Keratinocyte (primary cell): ENCODE data around the gene ZNF487.

Experiments used
- EZH2 ChIP-seq: IDR thresholded peaks from one replicate; pipeline ENCODE4 v1.6.1; 2012; ENCODE audit warnings: inconsistent platforms, mild to moderate bottlenecking, low read length, moderate library complexity
- TF ChIP-seq, protein P1 (sequence below), 3 experiments: IDR thresholded peaks in 1 of 3; conservative IDR thresholded peaks in 1 of 3; optimal IDR thresholded peaks in 1 of 3; 2 replicates in 2 of 3; 3 replicates in 1 of 3; pipeline versions ENCODE3 to v1.5.1; 2011; ENCODE audit warnings: low read length in 3 of 3, mild to moderate bottlenecking in 3 of 3, moderate library complexity in 2 of 3, control low read depth in 1 of 3, inconsistent platforms in 1 of 3; ENCODE audit not compliant: insufficient read depth in 2 of 3; ENCODE audit errors: extremely low read depth in 1 of 3

DNA sequence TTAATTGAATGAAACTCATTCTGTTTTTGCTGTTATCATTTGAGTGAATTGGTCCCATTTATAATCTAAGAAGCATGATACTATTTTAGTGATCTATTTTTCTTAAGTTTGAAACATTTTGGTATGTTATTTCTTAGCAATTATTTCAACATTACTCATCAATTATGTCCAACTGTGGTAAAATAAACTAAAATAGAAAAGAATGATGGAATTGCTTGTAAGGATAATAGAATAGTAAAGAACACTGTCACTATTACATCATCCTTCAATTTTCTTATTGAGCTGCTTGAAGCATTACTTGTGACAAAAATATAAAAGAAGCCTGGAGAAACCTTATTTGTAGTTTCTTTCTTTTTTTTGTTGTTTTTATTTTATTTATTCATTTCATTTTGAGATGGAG is 42.4 kb downstream of the ZNF487 start:
- TF ChIP-seq EZH2: no peak
- TF ChIP-seq, protein P1, sequence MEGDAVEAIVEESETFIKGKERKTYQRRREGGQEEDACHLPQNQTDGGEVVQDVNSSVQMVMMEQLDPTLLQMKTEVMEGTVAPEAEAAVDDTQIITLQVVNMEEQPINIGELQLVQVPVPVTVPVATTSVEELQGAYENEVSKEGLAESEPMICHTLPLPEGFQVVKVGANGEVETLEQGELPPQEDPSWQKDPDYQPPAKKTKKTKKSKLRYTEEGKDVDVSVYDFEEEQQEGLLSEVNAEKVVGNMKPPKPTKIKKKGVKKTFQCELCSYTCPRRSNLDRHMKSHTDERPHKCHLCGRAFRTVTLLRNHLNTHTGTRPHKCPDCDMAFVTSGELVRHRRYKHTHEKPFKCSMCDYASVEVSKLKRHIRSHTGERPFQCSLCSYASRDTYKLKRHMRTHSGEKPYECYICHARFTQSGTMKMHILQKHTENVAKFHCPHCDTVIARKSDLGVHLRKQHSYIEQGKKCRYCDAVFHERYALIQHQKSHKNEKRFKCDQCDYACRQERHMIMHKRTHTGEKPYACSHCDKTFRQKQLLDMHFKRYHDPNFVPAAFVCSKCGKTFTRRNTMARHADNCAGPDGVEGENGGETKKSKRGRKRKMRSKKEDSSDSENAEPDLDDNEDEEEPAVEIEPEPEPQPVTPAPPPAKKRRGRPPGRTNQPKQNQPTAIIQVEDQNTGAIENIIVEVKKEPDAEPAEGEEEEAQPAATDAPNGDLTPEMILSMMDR (optimal IDR thresholded peaks at IDR 0.05 in 1 of 3, IDR thresholded peaks at IDR 0.05 in 1 of 3, conservative IDR thresholded peaks at IDR 0.05 in 1 of 3; ENCODE audit: extremely low read depth in 1 of 3, insufficient read depth in 2 of 3, low read length in 3 of 3): no peak
